AG08395 (cell line): Measurements from ENCODE around the gene GRIN2C.

Experiments used
- DNase-seq: peaks from one replicate; pipeline ENCODE4 v3.0.0; 2012; ENCODE audit warnings: mixed read lengths, low spot score

GRIN2C gene

DNA sequence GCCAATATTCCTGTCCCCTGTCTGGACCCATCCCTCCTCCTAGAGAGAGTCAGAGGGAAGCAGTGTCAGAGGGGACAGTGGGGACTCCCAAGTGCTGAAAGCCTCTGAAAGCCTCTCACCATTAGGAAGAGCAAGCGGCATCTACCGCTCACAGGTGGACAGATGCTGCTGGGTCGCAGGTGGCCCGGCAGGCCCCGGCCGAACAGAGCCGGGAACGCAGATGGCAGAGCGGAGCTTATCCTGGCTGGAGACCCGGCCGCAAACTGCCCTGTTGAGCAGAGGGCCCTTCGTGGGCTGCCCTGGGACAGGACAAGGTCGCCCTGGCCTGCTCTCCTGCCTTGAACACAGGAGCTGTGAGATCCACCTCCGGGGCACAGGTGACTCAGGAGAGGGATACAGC is 60.6 kb downstream of the GRIN2C start:
- DNase-seq = no peak

DNA sequence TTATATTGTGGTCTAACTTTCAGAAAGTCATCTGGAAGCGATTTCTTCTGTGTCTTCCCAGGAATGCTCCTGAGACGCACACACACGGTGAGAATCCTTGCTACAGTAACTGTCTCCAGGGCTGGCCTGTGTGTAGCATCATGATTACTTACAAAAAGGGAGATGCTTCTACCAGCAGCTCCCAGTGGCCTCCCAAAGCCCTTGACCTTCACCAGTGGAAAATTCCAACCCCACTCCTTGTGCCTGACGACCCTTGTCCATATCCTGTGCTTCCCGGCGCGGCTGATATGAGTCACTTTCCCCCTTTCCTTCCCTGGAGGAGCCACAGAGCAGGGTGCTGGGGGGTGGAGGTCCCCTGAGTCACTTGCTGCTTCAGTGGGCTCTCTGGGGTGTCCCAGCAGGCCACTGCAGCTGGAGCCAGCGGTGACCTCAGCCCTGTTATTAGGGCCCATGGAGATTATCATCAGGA is 61.4 kb downstream of the GRIN2C start:
- peak; percentile 67 for DNase-seq

DNA sequence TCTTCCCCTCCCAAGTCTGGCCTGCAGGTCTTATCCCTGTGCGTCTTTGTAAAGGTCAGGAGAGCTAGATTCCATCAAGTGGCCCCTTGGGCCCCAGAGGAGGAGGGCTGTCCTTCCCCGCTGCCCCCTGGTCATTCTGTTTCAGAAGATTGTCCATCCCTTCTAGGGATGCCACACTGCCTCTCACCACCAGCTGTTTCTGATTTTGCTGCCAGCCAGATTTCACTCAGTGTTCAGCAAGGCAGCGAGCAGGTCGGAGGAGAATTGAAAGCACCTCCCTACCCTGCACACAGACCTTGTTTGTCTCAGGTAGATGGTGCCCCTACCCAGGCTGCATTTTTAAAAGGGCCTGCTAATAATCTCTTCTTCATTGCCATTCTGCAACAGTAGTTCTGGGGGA is 61.9 kb downstream of the GRIN2C start:
- no peak for DNase-seq

DNA sequence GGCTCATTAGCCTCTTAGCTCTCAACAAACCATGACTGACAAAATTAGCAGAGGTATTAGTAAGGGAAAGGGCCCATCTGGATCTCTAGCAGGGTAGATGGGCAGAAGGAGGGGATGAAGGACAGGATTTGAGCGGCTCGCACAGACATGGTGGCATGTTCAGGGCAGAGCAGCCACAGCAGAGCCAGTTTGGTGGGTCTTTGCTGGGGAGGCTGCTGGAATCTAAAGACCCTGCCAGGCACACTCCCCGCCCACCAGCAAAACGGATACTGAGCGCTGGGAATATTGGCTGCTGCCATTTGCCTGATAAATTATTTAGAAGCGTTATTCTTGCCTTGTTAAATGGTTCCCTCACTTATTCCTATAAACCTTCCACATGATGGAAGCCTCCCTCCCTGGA is 62.8 kb downstream of the GRIN2C start:
- no peak for DNase-seq

DNA sequence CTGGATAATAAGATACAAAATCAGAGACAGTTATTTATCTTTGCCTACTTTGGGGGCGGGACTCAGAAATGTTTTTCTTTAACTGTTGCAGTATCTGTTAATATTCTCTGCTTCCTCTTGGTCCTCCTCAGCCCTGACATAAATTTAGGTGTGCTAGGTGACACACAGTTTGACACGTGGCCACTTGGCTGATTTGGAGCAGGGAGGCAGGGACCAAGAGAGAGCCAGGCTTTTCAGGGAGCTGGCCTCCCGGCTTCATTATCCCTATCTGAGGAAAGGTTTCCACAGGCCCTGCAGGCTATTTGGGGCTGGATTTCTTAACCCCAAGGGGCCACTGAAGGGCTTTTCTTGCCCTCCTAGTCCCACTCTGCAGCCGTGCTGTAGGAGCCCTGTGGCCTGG is 63.5 kb downstream of the GRIN2C start:
- DNase-seq = no peak

DNA sequence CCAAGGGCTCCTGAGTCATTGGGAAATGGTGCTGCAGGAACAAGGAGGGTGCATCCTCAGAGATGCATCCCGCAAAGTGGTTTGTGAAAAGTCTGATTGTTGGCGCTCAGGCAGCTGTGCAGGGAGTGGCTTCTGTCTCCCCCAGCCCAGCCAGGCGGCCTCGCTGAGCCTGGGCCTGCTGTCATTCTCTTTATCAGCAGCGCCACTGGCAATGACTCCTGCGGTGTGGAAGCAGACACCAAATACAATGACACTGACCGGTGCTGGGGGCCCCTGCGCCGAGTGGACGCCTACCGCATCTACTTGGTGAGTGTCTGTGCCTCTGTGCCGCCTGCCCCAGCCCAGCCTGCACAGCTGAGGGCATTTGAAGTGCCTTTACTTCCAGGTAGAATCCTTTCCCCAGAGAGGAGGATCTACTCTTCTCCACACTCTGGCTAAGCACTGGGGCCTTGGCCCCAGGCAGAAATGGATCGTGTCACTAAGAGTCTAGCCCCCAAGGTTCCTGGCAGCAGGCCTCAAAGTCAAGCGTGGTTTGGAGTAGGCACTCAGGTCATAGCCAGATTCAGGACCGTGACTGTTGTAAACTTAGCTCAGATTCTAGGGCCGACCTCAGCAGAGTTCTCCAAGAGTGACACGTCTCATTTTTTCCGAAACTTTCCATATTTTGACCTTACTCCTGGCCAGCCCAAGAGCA is 64.2 kb downstream of the GRIN2C start:
- DNase-seq = no peak

DNA sequence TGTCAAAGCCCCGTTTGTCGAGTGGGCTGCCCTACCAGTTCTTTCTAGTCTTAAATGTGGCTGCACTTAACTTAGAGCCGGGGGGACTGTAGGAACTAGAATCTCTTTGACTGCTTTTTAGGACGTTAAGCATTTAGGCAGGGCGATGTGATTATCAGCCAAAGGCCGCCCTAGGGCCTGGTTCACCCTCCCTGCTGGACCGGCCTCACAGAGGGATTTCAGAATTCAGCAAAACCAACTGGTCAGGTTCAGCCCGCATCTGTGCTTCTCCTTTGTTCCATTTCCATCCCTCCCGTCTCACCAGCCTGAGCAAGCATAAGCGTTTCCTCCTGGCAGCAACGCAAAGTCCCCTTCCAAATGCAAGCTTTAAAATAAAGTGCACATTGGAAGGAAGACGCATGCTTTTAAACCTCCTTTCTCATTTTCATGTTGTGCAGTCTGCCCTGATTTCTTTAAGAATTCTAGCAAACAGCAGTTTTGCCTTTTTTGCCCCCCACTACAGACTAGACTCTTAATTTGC is 67.0 kb downstream of the GRIN2C start:
- DNase-seq = no peak
